ENCODE measurements around the gene WFDC1. TPM values are rescaled to one million over a fixed set of nuclear protein-coding genes. Genes with fewer than 3 reads are reported as not detected.
A peak's percentile ranks its signal among the peaks of the same experiment; 100 is the strongest.
"Not testable (repeated sequence)": the region's sequence is repeated elsewhere in the genome, so short reads cannot be mapped to it uniquely, and the experiment has no call there.

The WFDC1 gene
- total and polyA plus RNA-seq, 7 donors, result 0.32 to 1.2 (median 0.65) TPM; not detected in 1

- H3K4me1 ChIP-seq, result no peaks in the 10 kb centered on the region
- H3K4me3 ChIP-seq, result no peak overlapping the region
- intact Hi-C loops (cut with DNase I), result no loop called here
- no peak overlapping the region for H3K27ac ChIP-seq
- DNase-seq (peak in 1 of 2 donors; percentile 4), ATAC-seq (no peak)
- peaks cover 0 to 2% (median 0%) of the 10 kb centered on the region in 3 donors for H3K27me3 ChIP-seq (ENCODE audit: insufficient read depth in 3 of 3, low read length in 2 of 3)
- peaks cover 2% of the 10 kb centered on the region for H3K9me3 ChIP-seq
- H3K36me3 ChIP-seq (ENCODE audit: insufficient read depth in 1 of 2, low read depth in 1 of 2), result no peaks in the 10 kb centered on the region
- TF ChIP-seq, protein P1, sequence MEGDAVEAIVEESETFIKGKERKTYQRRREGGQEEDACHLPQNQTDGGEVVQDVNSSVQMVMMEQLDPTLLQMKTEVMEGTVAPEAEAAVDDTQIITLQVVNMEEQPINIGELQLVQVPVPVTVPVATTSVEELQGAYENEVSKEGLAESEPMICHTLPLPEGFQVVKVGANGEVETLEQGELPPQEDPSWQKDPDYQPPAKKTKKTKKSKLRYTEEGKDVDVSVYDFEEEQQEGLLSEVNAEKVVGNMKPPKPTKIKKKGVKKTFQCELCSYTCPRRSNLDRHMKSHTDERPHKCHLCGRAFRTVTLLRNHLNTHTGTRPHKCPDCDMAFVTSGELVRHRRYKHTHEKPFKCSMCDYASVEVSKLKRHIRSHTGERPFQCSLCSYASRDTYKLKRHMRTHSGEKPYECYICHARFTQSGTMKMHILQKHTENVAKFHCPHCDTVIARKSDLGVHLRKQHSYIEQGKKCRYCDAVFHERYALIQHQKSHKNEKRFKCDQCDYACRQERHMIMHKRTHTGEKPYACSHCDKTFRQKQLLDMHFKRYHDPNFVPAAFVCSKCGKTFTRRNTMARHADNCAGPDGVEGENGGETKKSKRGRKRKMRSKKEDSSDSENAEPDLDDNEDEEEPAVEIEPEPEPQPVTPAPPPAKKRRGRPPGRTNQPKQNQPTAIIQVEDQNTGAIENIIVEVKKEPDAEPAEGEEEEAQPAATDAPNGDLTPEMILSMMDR (IDR thresholded peaks at IDR 0.05), result no peak
- 81 to 91% (median 90%) methylated on average over 3 of the region's 3 CpGs for WGBS, 3 donors
Observed at GRCh38 chr16:84334058-84334457, 39.4 kb downstream of the WFDC1 start.

DNA sequence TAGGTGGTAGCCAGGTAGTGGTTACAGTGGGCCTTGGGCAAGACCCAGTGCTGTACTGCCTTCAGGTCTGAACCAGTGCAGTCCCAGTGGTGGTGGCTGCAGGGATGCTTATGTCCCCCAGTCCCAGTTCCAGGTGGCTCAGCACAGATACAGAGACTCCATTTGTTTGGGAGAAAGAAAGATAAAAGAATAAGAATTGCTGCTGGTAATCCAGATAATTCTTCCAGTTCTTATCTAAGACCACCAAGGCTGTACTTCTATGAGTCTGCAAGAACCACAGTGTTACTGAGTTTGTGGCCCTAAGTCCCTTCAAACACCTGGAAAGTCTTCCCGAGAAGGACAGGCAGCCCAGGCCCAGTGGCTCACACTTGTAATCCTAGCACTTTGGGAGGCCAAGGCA, 39.8 kb downstream of the WFDC1 start:
- WGBS, 3 donors, result 74 to 95% (median 76%) methylated on average over 1 of the region's 1 CpG
- Histone ChIP-seq H3K4me1 (no peaks in the 10 kb centered on the region), H3K36me3 (ENCODE audit: insufficient read depth in 1 of 2, low read depth in 1 of 2) (no peaks in the 10 kb centered on the region), H3K27me3 (ENCODE audit: insufficient read depth in 3 of 3, low read length in 2 of 3) (peaks cover 0 to 2% (median 0%) of the 10 kb centered on the region in 3 donors), H3K27ac (no peak overlapping the region), H3K9me3 (peaks cover 2% of the 10 kb centered on the region), H3K4me3 (no peak overlapping the region)
- ATAC-seq, result no peak
- TF ChIP-seq, protein P1 (IDR thresholded peaks at IDR 0.05), result no peak
- peak in 1 of 2 donors; percentile 4 for DNase-seq
- intact Hi-C loops (cut with DNase I), result no loop called here

DNA sequence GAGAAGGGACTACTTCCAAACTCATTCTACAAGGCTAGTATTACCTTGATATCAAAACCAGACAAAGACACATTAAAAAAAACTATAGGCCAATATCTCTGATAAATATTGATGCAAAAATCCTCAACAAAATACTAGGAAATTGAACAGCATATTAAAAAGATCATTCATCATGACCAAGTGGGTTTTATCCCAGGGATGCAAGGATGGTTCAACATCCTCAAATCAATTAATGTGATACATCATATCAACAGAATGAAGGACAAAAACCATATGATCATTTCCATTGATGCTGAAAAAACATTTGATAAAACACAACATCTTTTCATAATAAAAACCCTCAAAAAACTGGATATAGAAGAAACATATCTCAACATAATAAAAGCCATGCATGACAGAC, 42.6 kb downstream of the WFDC1 start:
- not testable (repeated sequence) for H3K36me3 ChIP-seq (ENCODE audit: insufficient read depth in 1 of 2, low read depth in 1 of 2); H3K27ac ChIP-seq; H3K27me3 ChIP-seq (ENCODE audit: insufficient read depth in 3 of 3, low read length in 2 of 3); ATAC-seq; H3K9me3 ChIP-seq; H3K4me1 ChIP-seq; H3K4me3 ChIP-seq; DNase-seq
- intact Hi-C loops (cut with DNase I), result loop anchor here in 1 of 2 donors (2.0 kb wide), 1 partner anchor 34 kb away; no protein-coding TSS in a partner anchor

DNA sequence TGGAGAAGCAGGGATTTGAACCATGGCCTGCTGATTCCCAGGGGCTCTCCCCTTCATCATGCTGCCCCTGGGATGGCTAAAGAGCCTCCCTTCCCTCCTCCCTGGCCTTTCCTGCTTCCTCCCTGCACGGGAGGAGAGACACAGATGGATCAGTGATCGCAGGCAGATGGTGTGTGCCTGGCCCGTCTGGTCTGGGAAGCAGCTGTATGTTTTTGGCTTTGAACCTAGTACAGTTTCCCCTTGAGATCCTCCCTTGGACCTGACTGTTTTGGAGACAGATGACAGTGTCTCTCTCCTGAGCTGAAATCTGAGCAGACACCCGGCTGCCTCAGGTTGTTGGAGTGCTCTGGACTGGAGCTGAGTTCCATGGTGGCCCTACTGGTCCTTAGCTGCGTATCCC, 44.6 kb downstream of the WFDC1 start:
- Histone ChIP-seq H3K4me3 (no peak overlapping the region), H3K4me1 (no peaks in the 10 kb centered on the region), H3K36me3 (ENCODE audit: insufficient read depth in 1 of 2, low read depth in 1 of 2) (no peaks in the 10 kb centered on the region), H3K9me3 (peaks cover 2% of the 10 kb centered on the region), H3K27me3 (ENCODE audit: insufficient read depth in 3 of 3, low read length in 2 of 3) (peaks cover 0 to 2% (median 0%) of the 10 kb centered on the region in 3 donors), H3K27ac (no peak overlapping the region)
- DNase-seq (peak in 1 of 2 donors; percentile 26), ATAC-seq (no peak)
- TF ChIP-seq, protein P1 (IDR thresholded peaks at IDR 0.05), result no peak
- 10 to 11% (median 11%) methylated on average over 4 to 5 of the region's 5 CpGs for WGBS, 3 donors
- intact Hi-C loops (cut with DNase I), result no loop called here

DNA sequence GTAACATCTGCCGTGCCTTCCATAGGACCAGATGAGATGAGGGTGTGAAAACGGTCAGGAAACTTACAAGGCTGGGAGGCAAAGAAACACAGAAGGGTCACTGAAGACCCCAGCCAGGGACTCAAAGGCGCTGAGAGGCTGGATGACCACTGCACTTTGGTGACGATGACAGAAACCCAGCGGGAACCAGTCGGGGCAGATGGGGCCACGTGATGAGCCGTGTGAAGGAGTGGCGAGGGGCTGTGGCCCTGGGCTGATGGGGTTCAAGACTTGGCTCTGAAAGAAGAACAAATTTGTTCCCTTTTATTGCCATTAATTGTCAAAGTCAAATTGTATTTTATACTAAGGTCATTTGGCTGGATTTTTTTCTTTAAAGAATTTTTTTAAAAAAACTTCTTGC, 45.1 kb downstream of the WFDC1 start:
- ATAC-seq (no peak), DNase-seq (no peak)
- Histone ChIP-seq H3K27me3 (ENCODE audit: insufficient read depth in 3 of 3, low read length in 2 of 3) (peaks cover 0 to 2% (median 0%) of the 10 kb centered on the region in 3 donors), H3K27ac (no peak overlapping the region), H3K9me3 (peaks cover 2% of the 10 kb centered on the region), H3K4me3 (no peak overlapping the region), H3K4me1 (no peaks in the 10 kb centered on the region), H3K36me3 (ENCODE audit: insufficient read depth in 1 of 2, low read depth in 1 of 2) (no peaks in the 10 kb centered on the region)
- TF ChIP-seq, protein P1 (IDR thresholded peaks at IDR 0.05), result no peak
- intact Hi-C loops (cut with DNase I), result no loop called here
- WGBS, 3 donors, result 44 to 54% (median 46%) methylated on average over 9 of the region's 9 CpGs
